Measurements from ENCODE around the gene MKRN2. TPM values are rescaled to one million over a fixed set of nuclear protein-coding genes. Genes with fewer than 3 reads are reported as not detected.

The MKRN2 gene
- total and polyA plus RNA-seq, 2 of the 8 experiments (the other 6 are each of a cell fraction or from before 2014, with no cell fraction given): 15.3 to 17.6 TPM

- peak overlapping the region; percentile 68 to 80 for H3K4me2 ChIP-seq (ENCODE audit: insufficient read depth in 1 of 2, low read depth in 2 of 2, low read length in 2 of 2)
- peak overlapping the region; percentile 13 to 55 (median 39); a peak in 6 of 8 replicates for H3K4me3 ChIP-seq (ENCODE audit: extremely low read depth in 1 of 4, insufficient read depth in 2 of 4, low read depth in 3 of 4, low read length in 4 of 4)
- no peak for FAIRE-seq
Measured at GRCh38 chr3:12553921-12554391, 2.9 kb upstream of the MKRN2 start.

More at GRCh38 chr3:12553921-12554391, 2.9 kb upstream of the MKRN2 start:
- peak overlapping the region; percentile 3 for H4K91ac ChIP-seq (replicated peaks; ENCODE audit: insufficient read length, low read length)
- H3K4me1 ChIP-seq (replicated peaks in 1 of 4; ENCODE audit: control insufficient read depth in 3 of 4, insufficient read depth in 4 of 4, low read length in 3 of 4): peaks cover 0 to 6% (median 2%) of the 10 kb centered on the region in 4 experiments; a peak in 2 of 7 replicates
- POLR2A ChIA-PET (ENCODE audit: partially characterized antibody): interaction anchor here (0.8 to 2.0 kb wide), 8 partner anchors 8 to 69 kb away, joined by 3 to 6 read pairs (median 3); partner anchors contain the start of genes MKRN2OS and TSEN2
- no peak overlapping the region for H2BK20ac ChIP-seq (ENCODE audit: low read length)
- peak overlapping the region; percentile 90 for H2AFZ ChIP-seq (ENCODE audit: low read length)
- H2AK5ac ChIP-seq (ENCODE audit: low read depth, low read length): no peak overlapping the region
- no peak overlapping the region for H2BK15ac ChIP-seq (ENCODE audit: low read length)
- no peaks in the 10 kb centered on the region for H3K27me3 ChIP-seq (replicated peaks in 1 of 4; ENCODE audit: control insufficient read depth in 3 of 4, extremely low read depth in 1 of 4, insufficient read depth in 3 of 4, low read length in 3 of 4)
- H3K18ac ChIP-seq (ENCODE audit: extremely low read depth, low read length): no peak overlapping the region; the same call in 1 of the 2 replicates
- WGBS, 2 experiments (ENCODE audit: extremely low coverage in 1 of 2, insufficient coverage in 1 of 2, insufficient read length in 1 of 2, insufficient replicate concordance in 2 of 2, low coverage in 1 of 2, low lambda C conversion rate in 2 of 2, missing lambda C conversion rate in 1 of 2): 42% methylated on average over 26 of the region's 26 CpGs; no CpG with 5 or more reads in 1 of the 2 experiments
- H4K20me1 ChIP-seq (replicated peaks in 1 of 2; ENCODE audit: control insufficient read depth in 1 of 2, insufficient read depth in 2 of 2, low read length in 2 of 2): peaks cover 0 to 4% of the 10 kb centered on the region in 2 experiments
- no peak overlapping the region for H4K5ac ChIP-seq (ENCODE audit: insufficient read length, low read depth, low read length)
- H3K14ac ChIP-seq (ENCODE audit: insufficient read length): no peak overlapping the region
- H2BK12ac ChIP-seq (ENCODE audit: low read depth, low read length): no peak overlapping the region
- no peak overlapping the region for H3K23ac ChIP-seq (ENCODE audit: insufficient read length)
- no peak overlapping the region for H2BK120ac ChIP-seq (replicated peaks; ENCODE audit: low read depth, low read length)
- H3K36me3 ChIP-seq (ENCODE audit: control insufficient read depth in 2 of 4, insufficient read depth in 4 of 4, low read length in 3 of 4): no peaks in the 10 kb centered on the region
- H3K4ac ChIP-seq (replicated peaks; ENCODE audit: insufficient read length, low read depth, low read length): no peak overlapping the region
- H3K23me2 ChIP-seq (ENCODE audit: low read depth, low read length): peaks cover 7% of the 10 kb centered on the region
- peak overlapping the region; percentile 7; the same call in 1 of the 2 replicates for H4K8ac ChIP-seq (ENCODE audit: extremely low read depth, insufficient read depth, low read length)
- no peak overlapping the region for H2BK5ac ChIP-seq (ENCODE audit: low read depth, low read length)
- H3K27ac ChIP-seq (ENCODE audit: low read depth, low read length): no peak overlapping the region
- TF ChIP-seq EP300 (IDR thresholded peaks at IDR 0.05; ENCODE audit: borderline replicate concordance in 1 of 2, low read depth in 2 of 2, low read length in 2 of 2) (no peak), KDM4A (IDR thresholded peaks at IDR 0.05; ENCODE audit: low read depth, low read length, severe bottlenecking) (peak; percentile 36), BCL11A (IDR thresholded peaks at IDR 0.05; ENCODE audit: low read depth in 2 of 2, low read length in 2 of 2) (no peak), TAF1 (IDR thresholded peaks at IDR 0.05; ENCODE audit: low read depth, low read length) (0 out of 2 replicates have a peak, but pooled peaks have one; percentile 30), SIN3A (conservative IDR thresholded peaks at IDR 0.05 in 1 of 2, IDR thresholded peaks at IDR 0.05 in 1 of 2; ENCODE audit: low read depth in 1 of 2, low read length in 2 of 2) (no peak), SIRT6 (IDR thresholded peaks at IDR 0.05; ENCODE audit: low read length) (no peak)
- no peaks in the 10 kb centered on the region for H3K79me1 ChIP-seq (ENCODE audit: low read depth, low read length)
- CTCF ChIA-PET (ENCODE audit: partially characterized antibody): interaction anchor here (0.9 to 1.0 kb wide), 2 partner anchors 13 to 58 kb away, joined by 3 to 5 read pairs; no protein-coding TSS in a partner anchor
- H3K56ac ChIP-seq (replicated peaks; ENCODE audit: insufficient read length, low read depth, low read length): no peak overlapping the region
- no peaks in the 10 kb centered on the region for H3K9me3 ChIP-seq (ENCODE audit: insufficient read depth in 2 of 2, low read depth in 1 of 2, low read length in 1 of 2)
- H3K9ac ChIP-seq (replicated peaks in 1 of 4; ENCODE audit: extremely low read depth in 1 of 4, low read depth in 3 of 4, low read length in 3 of 4): peak overlapping the region in 3 of 4 experiments; percentile 60 to 65 (median 60); a peak in 6 of 7 replicates
- DNase-seq (ENCODE audit: low read depth in 1 of 2, low spot score in 2 of 2): peak in 1 of 2 experiments; percentile 56
- peaks cover 5 to 17% of the 10 kb centered on the region in 2 experiments for H3K79me2 ChIP-seq (ENCODE audit: control insufficient read depth in 1 of 2, insufficient read depth in 2 of 2, low read length in 2 of 2)
